Neutrophil (primary cell): ENCODE results near the gene APOC4.

Experiments
- H3K27ac ChIP-seq: fragments of 200-600 bp; sonication (generic); 2 replicates; pipeline ENCODE4 v1.5.1; 2016; ENCODE audit warnings: mild to moderate bottlenecking, moderate library complexity
- H3K27me3 ChIP-seq: fragments of 200-600 bp; sonication (generic); 2 replicates; pipeline ENCODE4 v1.6.0; 2016; ENCODE audit warnings: mild to moderate bottlenecking
- H3K36me3 ChIP-seq: fragments of 200-600 bp; sonication (generic); 2 replicates; pipeline ENCODE4 v1.5.1; 2017
- H3K4me1 ChIP-seq, 2 experiments: fragments of 200-600 bp in 1 of 2; sonication (generic) in 1 of 2; 1 replicate in 1 of 2; 2 replicates in 1 of 2; pipeline versions ENCODE4 v1.5.1 to v1.6.1; 2013 to 2016; ENCODE audit warnings: low read depth in 1 of 2, low read length in 1 of 2, mild to moderate bottlenecking in 1 of 2, moderate library complexity in 1 of 2; ENCODE audit not compliant: control insufficient read depth in 1 of 2, insufficient read depth in 1 of 2
- H3K4me3 ChIP-seq, 2 experiments: fragments of 200-600 bp in 1 of 2; sonication (generic) in 1 of 2; 1 replicate in 1 of 2; 2 replicates in 1 of 2; pipeline ENCODE4 v1.5.1; 2013 to 2016; ENCODE audit warnings: low read depth in 1 of 2, low read length in 1 of 2, mild to moderate bottlenecking in 1 of 2, moderate library complexity in 1 of 2
- H3K9me3 ChIP-seq: fragments of 200-600 bp; sonication (generic); 2 replicates; pipeline ENCODE4 v1.5.1; 2016
- CTCF ChIP-seq: fragments of 200-600 bp; sonication (generic); IDR thresholded peaks from 2 replicates; pipeline ENCODE4 v1.5.1; 2016; ENCODE audit warnings: antibody characterized with exemption

APOC4 gene

GRCh38 chr19:44993926-44994537 lies 52.0 kb downstream of the APOC4 start:
- TF ChIP-seq CTCF: no peak
- Histone ChIP-seq H3K9me3 (no peaks in the 10 kb centered on the region), H3K4me3 (no peak overlapping the region), H3K27me3 (no peaks in the 10 kb centered on the region), H3K36me3 (peaks cover 50% of the 10 kb centered on the region), H3K4me1 (no peaks in the 10 kb centered on the region), H3K27ac (no peak overlapping the region)
